Measurements from ENCODE around the gene RPS27A. TPM values are rescaled to one million over a fixed set of nuclear protein-coding genes. Genes with fewer than 3 reads are reported as not detected.

RPS27A gene
- total and polyA plus RNA-seq, 9 of the 15 experiments (the other 6 are each of a cell fraction or from before 2014, with no cell fraction given): 1,383 to 3,282 (median 2,242) TPM

DNA sequence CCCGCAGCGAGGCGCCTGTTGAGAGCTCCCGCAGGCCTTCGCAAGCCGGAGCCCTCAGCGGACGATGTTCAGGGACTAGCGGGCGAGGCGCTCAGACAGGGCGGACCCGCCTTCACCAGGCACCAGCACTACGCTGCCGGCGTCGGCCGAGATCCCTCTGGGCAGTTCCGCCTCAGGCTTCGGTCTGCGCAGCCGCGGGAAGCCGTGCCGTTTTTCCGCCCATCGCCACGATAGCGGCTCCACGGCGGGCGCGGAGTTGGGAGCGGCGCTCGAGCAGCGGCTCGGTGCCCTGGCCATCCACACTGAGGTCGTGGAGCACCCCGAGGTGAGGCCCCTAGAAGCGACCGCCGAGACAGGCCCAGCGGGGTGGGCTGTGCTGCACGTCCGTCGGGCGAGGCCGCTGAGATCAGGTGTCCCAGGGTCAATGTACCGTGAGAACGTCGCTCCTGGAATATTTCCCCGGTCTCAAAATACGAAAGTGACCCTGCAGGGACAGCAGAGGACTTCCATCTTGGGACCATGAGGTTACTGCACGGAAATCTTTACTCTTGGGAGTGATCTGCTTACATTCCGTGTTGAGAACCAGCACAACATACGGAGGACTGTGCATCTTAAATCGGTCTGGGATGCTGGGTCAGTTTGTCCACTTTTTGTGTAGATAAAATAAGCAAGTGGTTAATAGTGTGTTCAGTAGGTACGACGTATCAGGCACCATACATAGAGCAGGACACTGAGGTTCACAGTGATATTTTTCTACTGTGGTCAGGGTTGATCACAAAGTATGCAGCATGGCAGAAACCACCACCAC, 49.8 kb downstream of the RPS27A start (continued):
- TF ChIP-seq HDAC6 (IDR thresholded peaks at IDR 0.05; ENCODE audit: low read depth, low read length) (no peak), POLR2A (conservative IDR thresholded peaks at IDR 0.05) (peak; percentile 95), FOXM1 (IDR thresholded peaks at IDR 0.05; ENCODE audit: low read depth) (no peak), FOXM1 (CRISPR knock-in tag; IDR thresholded peaks at IDR 0.05; ENCODE audit: low read depth) (peak; percentile 23; the same call in 1 of the 2 replicates), STAT5A (IDR thresholded peaks at IDR 0.05; ENCODE audit: borderline replicate concordance, low read length) (no peak), JUND (IDR thresholded peaks at IDR 0.05; ENCODE audit: borderline replicate concordance, low read depth, low read length) (peak; percentile 23; the same call in 1 of the 2 replicates), JUND (tag; IDR thresholded peaks at IDR 0.05; ENCODE audit: borderline replicate concordance, low read depth, low read length) (peak; percentile 24; the same call in 1 of the 3 replicates), ZC3H4 (CRISPR knock-in tag; IDR thresholded peaks at IDR 0.05; ENCODE audit: borderline replicate concordance) (no peak), CBX5 (IDR thresholded peaks at IDR 0.05; ENCODE audit: borderline replicate concordance, low read depth) (no peak), MCM2 (IDR thresholded peaks at IDR 0.05; ENCODE audit: low read depth) (no peak), ZBTB1 (CRISPR knock-in tag; IDR thresholded peaks at IDR 0.05; ENCODE audit: borderline replicate concordance, low read depth) (no peak), NR2C1 (IDR thresholded peaks at IDR 0.05) (no peak), NR2C1 (tag; IDR thresholded peaks at IDR 0.05) (peak; percentile 45), ZBTB17 (CRISPR knock-in tag; IDR thresholded peaks at IDR 0.05) (peak; percentile 96), ZFX (CRISPR knock-in tag; IDR thresholded peaks at IDR 0.05) (peak; percentile 97), HDAC3 (IDR thresholded peaks at IDR 0.05; ENCODE audit: borderline replicate concordance, partially characterized antibody) (peak; percentile 47), CHD1 (IDR thresholded peaks at IDR 0.05; ENCODE audit: low read length) (peak; percentile 28), NEUROD1 (IDR thresholded peaks at IDR 0.05; ENCODE audit: borderline replicate concordance, low read depth, low read length, partially characterized antibody) (no peak), EWSR1 (IDR thresholded peaks at IDR 0.05; ENCODE audit: borderline replicate concordance, low read depth, partially characterized antibody) (no peak)
- TF ChIP-seq, protein P1, sequence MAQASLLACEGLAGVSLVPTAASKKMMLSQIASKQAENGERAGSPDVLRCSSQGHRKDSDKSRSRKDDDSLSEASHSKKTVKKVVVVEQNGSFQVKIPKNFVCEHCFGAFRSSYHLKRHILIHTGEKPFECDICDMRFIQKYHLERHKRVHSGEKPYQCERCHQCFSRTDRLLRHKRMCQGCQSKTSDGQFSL (CRISPR knock-in tag; IDR thresholded peaks at IDR 0.05): peak; percentile 75; the same call in 1 of the 2 replicates
- TF ChIP-seq, protein P1 (tag; IDR thresholded peaks at IDR 0.05): no peak
- TF ChIP-seq, protein P2, sequence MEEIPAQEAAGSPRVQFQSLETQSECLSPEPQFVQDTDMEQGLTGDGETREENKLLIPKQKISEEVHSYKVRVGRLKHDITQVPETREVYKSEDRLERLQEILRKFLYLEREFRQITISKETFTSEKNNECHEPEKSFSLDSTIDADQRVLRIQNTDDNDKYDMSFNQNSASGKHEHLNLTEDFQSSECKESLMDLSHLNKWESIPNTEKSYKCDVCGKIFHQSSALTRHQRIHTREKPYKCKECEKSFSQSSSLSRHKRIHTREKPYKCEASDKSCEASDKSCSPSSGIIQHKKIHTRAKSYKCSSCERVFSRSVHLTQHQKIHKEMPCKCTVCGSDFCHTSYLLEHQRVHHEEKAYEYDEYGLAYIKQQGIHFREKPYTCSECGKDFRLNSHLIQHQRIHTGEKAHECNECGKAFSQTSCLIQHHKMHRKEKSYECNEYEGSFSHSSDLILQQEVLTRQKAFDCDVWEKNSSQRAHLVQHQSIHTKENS (CRISPR knock-in tag; IDR thresholded peaks at IDR 0.05): no peak
- TF ChIP-seq, protein P3, sequence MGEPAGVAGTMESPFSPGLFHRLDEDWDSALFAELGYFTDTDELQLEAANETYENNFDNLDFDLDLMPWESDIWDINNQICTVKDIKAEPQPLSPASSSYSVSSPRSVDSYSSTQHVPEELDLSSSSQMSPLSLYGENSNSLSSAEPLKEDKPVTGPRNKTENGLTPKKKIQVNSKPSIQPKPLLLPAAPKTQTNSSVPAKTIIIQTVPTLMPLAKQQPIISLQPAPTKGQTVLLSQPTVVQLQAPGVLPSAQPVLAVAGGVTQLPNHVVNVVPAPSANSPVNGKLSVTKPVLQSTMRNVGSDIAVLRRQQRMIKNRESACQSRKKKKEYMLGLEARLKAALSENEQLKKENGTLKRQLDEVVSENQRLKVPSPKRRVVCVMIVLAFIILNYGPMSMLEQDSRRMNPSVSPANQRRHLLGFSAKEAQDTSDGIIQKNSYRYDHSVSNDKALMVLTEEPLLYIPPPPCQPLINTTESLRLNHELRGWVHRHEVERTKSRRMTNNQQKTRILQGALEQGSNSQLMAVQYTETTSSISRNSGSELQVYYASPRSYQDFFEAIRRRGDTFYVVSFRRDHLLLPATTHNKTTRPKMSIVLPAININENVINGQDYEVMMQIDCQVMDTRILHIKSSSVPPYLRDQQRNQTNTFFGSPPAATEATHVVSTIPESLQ (CRISPR knock-in tag; IDR thresholded peaks at IDR 0.05): peak; percentile 75; the same call in 1 of the 2 replicates
- TF ChIP-seq, protein P4, sequence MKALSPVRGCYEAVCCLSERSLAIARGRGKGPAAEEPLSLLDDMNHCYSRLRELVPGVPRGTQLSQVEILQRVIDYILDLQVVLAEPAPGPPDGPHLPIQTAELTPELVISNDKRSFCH (CRISPR knock-in tag; IDR thresholded peaks at IDR 0.05): no peak
- TF ChIP-seq, protein P4 (tag; IDR thresholded peaks at IDR 0.05): peak; percentile 40; the same call in 1 of the 2 replicates
